Heart left ventricle (tissue), 13 donors: Measurements from ENCODE around the gene ZNF184.

Experiments
- POLR2A ChIP-seq, 2 donors: fragments of 450-650 bp; IDR thresholded peaks; one replicate each; pipeline ENCODE4 v1.6.1; 2017; ENCODE audit warnings: antibody characterized with exemption in 2 of 2, mild to moderate bottlenecking in 2 of 2, moderate library complexity in 2 of 2
- TF ChIP-seq, protein P1 (sequence below), 12 donors: fragments of 200-600 bp; sonication (generic) in 4 of 12; IDR thresholded peaks; one replicate each; pipeline versions ENCODE4 v1.5.0 to v1.8.0; 2018 to 2022; ENCODE audit warnings: antibody characterized with exemption in 12 of 12, mild to moderate bottlenecking in 5 of 12
- donor health status: ischemic (EF 13 %, LVEDD 7.1; RV severe dilation, severe dysfunction).
- donor health status: DM: no; HTN: yes; CAD: no.
- donor health status: DM: no; HTN: no; CAD: no.
- donor health status: ischemic (EF 25% LVEDD 6.9; RV normal size, moderate dysfunction).
- donor health status: ischemic (EF 25% LVEDD 5.7; RV mildly dilated, moderate dysfunction).
- donor health status: ischemic (EF 35%, LVEDD 5.7; RV mildly dilated, moderate dysfunction).
- donor health status: nonischemic (EF 11% LVEDD 7.7; RV severe dilation, severe dysfunction).
- donor health status: DM: yes; HTN: yes; CAD: no.
- donor health status: PGD.
- donor health status: ischemic (EF 29% LVEDD 5.4; RV normal size, mild dysfunction).
- donor health status: nonischemic (EF 23%, LVEDD 6.1; RV moderate dilation, normal function).

DNA sequence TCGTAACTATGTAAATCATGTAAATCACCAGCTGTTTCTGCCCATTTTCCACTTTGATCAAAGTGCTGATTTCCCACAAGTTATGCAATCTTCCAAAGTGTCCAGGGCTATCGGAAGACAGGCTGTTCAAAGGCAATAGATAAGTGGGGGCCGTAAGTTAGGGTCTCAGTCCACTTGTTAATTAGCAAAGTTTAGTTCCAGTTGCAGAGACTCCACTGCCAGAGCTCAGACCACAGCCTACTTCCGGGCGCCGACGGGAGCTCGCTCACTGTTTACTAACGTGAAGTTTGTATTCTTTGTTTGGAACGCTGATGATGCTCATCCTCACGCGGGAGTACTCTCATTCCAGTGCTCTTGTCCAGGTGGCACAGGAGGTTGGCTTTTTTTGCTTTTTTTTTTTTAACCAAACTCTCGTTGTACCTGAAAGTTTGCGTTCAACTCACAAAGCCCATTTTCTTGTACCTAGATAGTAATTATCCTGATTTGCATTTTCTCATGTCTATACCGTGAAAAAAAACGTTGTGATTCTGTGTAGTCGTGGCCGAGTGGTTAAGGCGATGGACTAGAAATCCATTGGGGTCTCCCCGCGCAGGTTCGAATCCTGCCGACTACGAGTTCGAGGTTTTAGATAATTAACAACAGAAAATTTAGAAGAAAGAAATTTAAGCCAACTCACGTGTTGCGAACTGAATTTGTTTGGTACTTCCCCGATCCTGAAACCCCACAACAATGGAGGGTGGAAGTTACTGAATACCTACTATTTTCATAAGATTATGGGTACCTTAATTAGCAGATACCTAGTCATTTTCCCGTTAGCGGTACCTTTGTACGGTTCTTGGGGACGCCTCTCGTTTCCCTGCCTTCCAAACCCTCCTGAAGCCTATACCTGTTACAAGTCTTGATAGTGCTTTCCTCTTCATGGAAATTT is 29.9 kb upstream of the ZNF184 start:
- no peak for TF ChIP-seq POLR2A (IDR thresholded peaks at IDR 0.05)
- TF ChIP-seq, protein P1, sequence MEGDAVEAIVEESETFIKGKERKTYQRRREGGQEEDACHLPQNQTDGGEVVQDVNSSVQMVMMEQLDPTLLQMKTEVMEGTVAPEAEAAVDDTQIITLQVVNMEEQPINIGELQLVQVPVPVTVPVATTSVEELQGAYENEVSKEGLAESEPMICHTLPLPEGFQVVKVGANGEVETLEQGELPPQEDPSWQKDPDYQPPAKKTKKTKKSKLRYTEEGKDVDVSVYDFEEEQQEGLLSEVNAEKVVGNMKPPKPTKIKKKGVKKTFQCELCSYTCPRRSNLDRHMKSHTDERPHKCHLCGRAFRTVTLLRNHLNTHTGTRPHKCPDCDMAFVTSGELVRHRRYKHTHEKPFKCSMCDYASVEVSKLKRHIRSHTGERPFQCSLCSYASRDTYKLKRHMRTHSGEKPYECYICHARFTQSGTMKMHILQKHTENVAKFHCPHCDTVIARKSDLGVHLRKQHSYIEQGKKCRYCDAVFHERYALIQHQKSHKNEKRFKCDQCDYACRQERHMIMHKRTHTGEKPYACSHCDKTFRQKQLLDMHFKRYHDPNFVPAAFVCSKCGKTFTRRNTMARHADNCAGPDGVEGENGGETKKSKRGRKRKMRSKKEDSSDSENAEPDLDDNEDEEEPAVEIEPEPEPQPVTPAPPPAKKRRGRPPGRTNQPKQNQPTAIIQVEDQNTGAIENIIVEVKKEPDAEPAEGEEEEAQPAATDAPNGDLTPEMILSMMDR (IDR thresholded peaks at IDR 0.05) = no peak
